SK-N-SH treated with all-trans-retinoic acid at 6 μM for 48 hours (cell line): ENCODE results near the gene PARM1.

Source experiments
- PATZ1 ChIP-seq: fragments of 250-450 bp; sonication (Bioruptor Pico); IDR thresholded peaks from 2 replicates; pipeline ENCODE4 v1.8.0; 2020; ENCODE audit warnings: mild to moderate bottlenecking, moderate library complexity, borderline replicate concordance
- PPARA ChIP-seq: fragments of 250-450 bp; sonication (Bioruptor Pico); IDR thresholded peaks from 2 replicates; pipeline ENCODE4 v1.5.0; 2020; ENCODE audit warnings: mild to moderate bottlenecking, borderline replicate concordance
- TCF4 ChIP-seq: fragments of 250-450 bp; sonication (Bioruptor Pico); IDR thresholded peaks from 2 replicates; pipeline ENCODE4 v1.8.0; 2021; ENCODE audit warnings: mild to moderate bottlenecking, moderate library complexity, borderline replicate concordance
- ZNF8 ChIP-seq: fragments of 450-650 bp; formaldehyde crosslinking; IDR thresholded peaks from 2 replicates; pipeline ENCODE4 v1.5.0; 2020; ENCODE audit warnings: mild to moderate bottlenecking, moderate library complexity

- TF ChIP-seq PATZ1 (CRISPR knock-in tag), result no peak
- no peak for TF ChIP-seq ZNF8 (CRISPR knock-in tag)
- TF ChIP-seq PPARA (CRISPR knock-in tag), result no peak
- TF ChIP-seq TCF4, result no peak
Observed at GRCh38 chr4:74884266-74884665, 48.6 kb upstream of the PARM1 start.
